NB4 (cell line): ENCODE measurements around the gene SYNC.

Experiments used
- CTCF ChIP-seq: IDR thresholded peaks from one replicate; pipeline ENCODE4 v1.5.1; 2012; ENCODE audit warnings: low read depth, low read length
- POLR2A ChIP-seq: IDR thresholded peaks from 2 replicates; pipeline ENCODE4 v1.6.1; 2011; ENCODE audit warnings: mild to moderate bottlenecking; ENCODE audit not compliant: insufficient read length; ENCODE audit errors: extremely low read depth

GRCh38 chr1:32744071-32744425 is 41.5 kb upstream of the SYNC start:
- TF ChIP-seq CTCF (no peak), POLR2A (no peak)
